Head of caudate nucleus (tissue), 42 donors: ENCODE measurements around the gene CD46.
"Not testable (repeated sequence)": the region's sequence is repeated elsewhere in the genome, so short reads cannot be mapped to it uniquely, and the experiment has no call there.

Experiments
- DNase-seq, 42 donors: peaks; one replicate each; pipeline versions ENCODE4 v3.0.0 to v3.0.0-alpha.2; 2020 to 2021; ENCODE audit warnings: mixed read lengths in 7 of 42
- intact Hi-C: fragments of 100-400 bp; cut with DNase I; formaldehyde crosslinking; loops from one replicate; pipeline ENCODE4 v1.15.0; 2022

The CD46 gene

GRCh38 chr1:207748737-207749528 lies 2.9 kb upstream of the CD46 start:
- DNase-seq: no peak

GRCh38 chr1:207750631-207751305 lies 1.1 kb upstream of the CD46 start:
- no peak for DNase-seq
- intact Hi-C loops: no loop called here

More at GRCh38 chr1:207748737-207749528, 2.9 kb upstream of the CD46 start:
- intact Hi-C loops: no loop called here

- intact Hi-C loops: not testable (repeated sequence)
- peak in 1 of 42 donors; percentile 6 for DNase-seq
These were observed 428 bp upstream of the CD46 start for GRCh38 chr1:207751463-207751789.

- intact Hi-C loops: no loop called here
- peak in 19 of 42 donors; percentile 1 to 48 (median 15) for DNase-seq
These were observed 673 bp downstream of the CD46 start for GRCh38 chr1:207752456-207752998.

- intact Hi-C loops: no loop called here
- DNase-seq: no peak
These were observed 1.8 kb downstream of the CD46 start for GRCh38 chr1:207753611-207754010.

GRCh38 chr1:207754011-207754410 lies 2.2 kb downstream of the CD46 start:
- no peak for DNase-seq
- intact Hi-C loops: no loop called here

- no peak for DNase-seq
- intact Hi-C loops: no loop called here
These were observed 3.3 kb downstream of the CD46 start for GRCh38 chr1:207754974-207755700.

- no peak for DNase-seq
- intact Hi-C loops: no loop called here
These were observed 4.2 kb downstream of the CD46 start for GRCh38 chr1:207755846-207756693.

- no peak for DNase-seq
- intact Hi-C loops: no loop called here
These were observed 10.8 kb downstream of the CD46 start for GRCh38 chr1:207762622-207763021.

GRCh38 chr1:207763091-207763490 lies 11.2 kb downstream of the CD46 start:
- intact Hi-C loops: no loop called here
- no peak for DNase-seq

- intact Hi-C loops: no loop called here
- no peak for DNase-seq
These were observed 12.1 kb downstream of the CD46 start for GRCh38 chr1:207763972-207764371.

GRCh38 chr1:207766569-207766968 lies 14.7 kb downstream of the CD46 start:
- no peak for DNase-seq
- intact Hi-C loops: no loop called here

GRCh38 chr1:207770514-207770913 lies 18.7 kb downstream of the CD46 start:
- DNase-seq, intact Hi-C loops: not testable (repeated sequence)

- intact Hi-C loops, DNase-seq: not testable (repeated sequence)
These were observed 24.2 kb downstream of the CD46 start for GRCh38 chr1:207776045-207776444.

GRCh38 chr1:207777412-207777811 lies 25.6 kb downstream of the CD46 start:
- intact Hi-C loops: not testable (repeated sequence)

GRCh38 chr1:207779008-207779407 lies 27.2 kb downstream of the CD46 start:
- intact Hi-C loops: no loop called here

More at GRCh38 chr1:207777412-207777811, 25.6 kb downstream of the CD46 start:
- not testable (repeated sequence) for DNase-seq

GRCh38 chr1:207781312-207781711 lies 29.5 kb downstream of the CD46 start:
- DNase-seq: no peak
- intact Hi-C loops: no loop called here

More at GRCh38 chr1:207779008-207779407, 27.2 kb downstream of the CD46 start:
- no peak for DNase-seq

GRCh38 chr1:207787776-207788175 lies 35.9 kb downstream of the CD46 start:
- intact Hi-C loops: no loop called here
- DNase-seq: no peak

- no peak for DNase-seq
- intact Hi-C loops: no loop called here
These were observed 37.5 kb downstream of the CD46 start for GRCh38 chr1:207789386-207789785.
